ENCODE data around the gene ETNPPL.

DNA sequence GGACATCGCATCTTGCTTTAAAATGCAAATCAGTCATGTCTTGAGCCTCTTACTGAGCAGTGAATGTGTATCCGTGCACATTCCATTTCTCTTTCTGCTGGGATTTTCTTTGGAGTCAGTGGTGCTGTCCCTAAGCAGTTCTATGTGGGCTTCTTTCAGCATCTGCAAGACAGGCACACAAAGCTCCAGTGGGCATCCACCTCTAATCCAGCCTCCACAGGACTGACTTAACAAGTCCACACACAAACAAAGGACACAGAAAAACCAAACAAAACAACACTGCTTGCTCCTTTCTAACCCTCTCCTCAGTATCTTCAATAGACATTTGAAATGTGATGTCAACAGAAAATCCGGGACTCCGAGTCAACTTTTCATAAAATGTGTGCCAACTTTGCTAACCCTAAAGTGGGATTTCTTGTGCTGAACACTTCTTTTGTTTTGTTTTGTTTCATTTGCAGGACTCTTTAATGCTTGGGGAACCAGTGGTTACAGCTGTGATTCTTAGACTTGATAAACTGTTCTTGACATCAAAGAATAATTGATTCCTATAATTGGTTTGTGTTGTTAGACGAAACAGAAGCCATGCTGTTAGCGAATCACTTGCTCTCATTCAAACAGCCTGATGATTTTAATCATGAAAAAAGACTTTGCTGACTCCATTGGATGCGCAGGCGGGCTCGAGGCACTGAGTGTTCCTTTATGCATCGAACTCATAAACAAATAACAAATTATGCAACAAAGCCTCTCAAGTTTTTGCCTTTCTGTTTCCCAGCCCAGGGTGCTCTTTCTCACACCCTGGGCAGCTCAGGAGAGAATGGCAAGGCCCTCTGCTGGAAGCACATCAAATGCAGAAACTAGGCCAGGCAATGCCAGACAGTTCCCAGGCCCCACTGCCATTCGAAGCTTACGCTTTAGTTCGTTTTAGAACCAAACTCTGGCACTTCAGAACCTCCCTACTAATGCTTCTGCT, 20.1 kb downstream of the ETNPPL start:
- TF ChIP-seq, protein P1, sequence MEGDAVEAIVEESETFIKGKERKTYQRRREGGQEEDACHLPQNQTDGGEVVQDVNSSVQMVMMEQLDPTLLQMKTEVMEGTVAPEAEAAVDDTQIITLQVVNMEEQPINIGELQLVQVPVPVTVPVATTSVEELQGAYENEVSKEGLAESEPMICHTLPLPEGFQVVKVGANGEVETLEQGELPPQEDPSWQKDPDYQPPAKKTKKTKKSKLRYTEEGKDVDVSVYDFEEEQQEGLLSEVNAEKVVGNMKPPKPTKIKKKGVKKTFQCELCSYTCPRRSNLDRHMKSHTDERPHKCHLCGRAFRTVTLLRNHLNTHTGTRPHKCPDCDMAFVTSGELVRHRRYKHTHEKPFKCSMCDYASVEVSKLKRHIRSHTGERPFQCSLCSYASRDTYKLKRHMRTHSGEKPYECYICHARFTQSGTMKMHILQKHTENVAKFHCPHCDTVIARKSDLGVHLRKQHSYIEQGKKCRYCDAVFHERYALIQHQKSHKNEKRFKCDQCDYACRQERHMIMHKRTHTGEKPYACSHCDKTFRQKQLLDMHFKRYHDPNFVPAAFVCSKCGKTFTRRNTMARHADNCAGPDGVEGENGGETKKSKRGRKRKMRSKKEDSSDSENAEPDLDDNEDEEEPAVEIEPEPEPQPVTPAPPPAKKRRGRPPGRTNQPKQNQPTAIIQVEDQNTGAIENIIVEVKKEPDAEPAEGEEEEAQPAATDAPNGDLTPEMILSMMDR (conservative IDR thresholded peaks at IDR 0.05) = no peak
- no peak for TF ChIP-seq ZFX (IDR thresholded peaks at IDR 0.05)
